GM18873 (cell line): Measurements from ENCODE around the gene RNU11.
"Not testable (repeated sequence)": the region's sequence is repeated elsewhere in the genome, so short reads cannot be mapped to it uniquely, and the experiment has no call there.

Experiments
- ATAC-seq: cut with Tn5 transposase; IDR thresholded peaks from one replicate; pipeline ENCODE4 v1.9.1; 2021; ENCODE audit warnings: mild to moderate bottlenecking, moderate library complexity, moderate number of reproducible peaks; ENCODE audit not compliant: unreplicated experiment, low FRiP score

Gene RNU11

GRCh38 chr1:28656335-28656734 is 7.9 kb downstream of the RNU11 start:
- ATAC-seq: no peak

GRCh38 chr1:28663871-28664470 is 15.6 kb downstream of the RNU11 start:
- ATAC-seq: no peak

GRCh38 chr1:28666806-28667205 is 18.4 kb downstream of the RNU11 start:
- ATAC-seq: no peak

GRCh38 chr1:28668191-28668955 is 20.0 kb downstream of the RNU11 start, which contains the start of gene GMEB1:
TSS of gene GMEB1 (plus strand) at chr1:28668784. CDS start at chr1:28683613, 14,829 bp downstream.
- ATAC-seq: peak; percentile 70

GRCh38 chr1:28668956-28669723 is 20.7 kb downstream of the RNU11 start:
- no peak for ATAC-seq

- no peak for ATAC-seq
These were observed 22.9 kb downstream of the RNU11 start for GRCh38 chr1:28671254-28671780.

- ATAC-seq: not testable (repeated sequence)
These were observed 24.6 kb downstream of the RNU11 start for GRCh38 chr1:28672971-28673370.

GRCh38 chr1:28675924-28676257 is 27.5 kb downstream of the RNU11 start:
- no peak for ATAC-seq

GRCh38 chr1:28680151-28680550 is 31.8 kb downstream of the RNU11 start:
- ATAC-seq: no peak

GRCh38 chr1:28682840-28683239 is 34.4 kb downstream of the RNU11 start:
- ATAC-seq: no peak

- no peak for ATAC-seq
These were observed 36.5 kb downstream of the RNU11 start for GRCh38 chr1:28684937-28685336.

- not testable (repeated sequence) for ATAC-seq
These were observed 43.2 kb downstream of the RNU11 start for GRCh38 chr1:28691627-28692026.
